Ishikawa (cell line): ENCODE data around the gene COL23A1.

ENCODE experiments used
- CEBPB ChIP-seq: IDR thresholded peaks from 2 replicates; pipeline ENCODE4 v1.6.1; 2012
- CREB1 ChIP-seq: IDR thresholded peaks from 2 replicates; pipeline ENCODE4 v1.6.1; 2012; ENCODE audit warnings: low read depth
- EGR1 ChIP-seq: IDR thresholded peaks from 2 replicates; pipeline ENCODE4 v1.6.1; 2012
- EP300 ChIP-seq: IDR thresholded peaks from 2 replicates; pipeline ENCODE4 v1.6.1; 2012; ENCODE audit warnings: borderline replicate concordance
- FOXM1 ChIP-seq: IDR thresholded peaks from 2 replicates; pipeline ENCODE4 v1.6.1; 2012; ENCODE audit warnings: low read depth, borderline replicate concordance
- MAX ChIP-seq: IDR thresholded peaks from 2 replicates; pipeline ENCODE4 v1.6.1; 2012
- NFIC ChIP-seq: IDR thresholded peaks from 2 replicates; pipeline ENCODE4 v1.6.1; 2012
- RAD21 ChIP-seq: IDR thresholded peaks from 2 replicates; pipeline ENCODE4 v1.6.1; 2012; ENCODE audit warnings: low read depth
- REST ChIP-seq: IDR thresholded peaks from 2 replicates; pipeline ENCODE4 v1.6.1; 2012; ENCODE audit warnings: low read depth, mild to moderate bottlenecking
- TAF1 ChIP-seq: IDR thresholded peaks from 2 replicates; pipeline ENCODE4 v1.6.1; 2012; ENCODE audit warnings: low read depth, mild to moderate bottlenecking
- TCF12 ChIP-seq: IDR thresholded peaks from 2 replicates; pipeline ENCODE4 v1.6.1; 2012; ENCODE audit warnings: low read depth
- TEAD4 ChIP-seq: IDR thresholded peaks from 2 replicates; pipeline ENCODE4 v1.6.1; 2012
- USF1 ChIP-seq: IDR thresholded peaks from 2 replicates; pipeline ENCODE4 v1.6.1; 2012
- YY1 ChIP-seq: IDR thresholded peaks from 2 replicates; pipeline ENCODE4 v1.6.1; 2012; ENCODE audit warnings: low read depth
- ZBTB7A ChIP-seq: IDR thresholded peaks from 2 replicates; pipeline ENCODE4 v1.6.1; 2012; ENCODE audit warnings: low read depth

Gene COL23A1

GRCh38 chr5:178340187-178340586 is 250.0 kb downstream of the COL23A1 start:
- TF ChIP-seq CEBPB = no peak
- TF ChIP-seq EP300 = no peak
- TF ChIP-seq NFIC = no peak
- TF ChIP-seq TEAD4 = no peak
- TF ChIP-seq CREB1 = no peak
- no peak for TF ChIP-seq FOXM1
- no peak for TF ChIP-seq REST
- no peak for TF ChIP-seq RAD21
- no peak for TF ChIP-seq TAF1
- no peak for TF ChIP-seq ZBTB7A
- TF ChIP-seq USF1 = no peak
- no peak for TF ChIP-seq MAX

- TF ChIP-seq RAD21 (no peak), TCF12 (no peak), TAF1 (no peak), NFIC (no peak), USF1 (no peak), CREB1 (no peak), MAX (no peak), EP300 (no peak), ZBTB7A (no peak), TEAD4 (no peak), REST (no peak), YY1 (no peak), FOXM1 (no peak)
Observed at GRCh38 chr5:178339272-178339671, 250.9 kb downstream of the COL23A1 start.

GRCh38 chr5:178338750-178339144 is 251.4 kb downstream of the COL23A1 start:
- TF ChIP-seq TEAD4 (no peak), MAX (no peak), RAD21 (no peak), EGR1 (no peak), ZBTB7A (no peak), REST (no peak), TCF12 (no peak), NFIC (no peak), TAF1 (no peak)

- TF ChIP-seq YY1 = no peak
Observed at GRCh38 chr5:178338126-178338749, 252.0 kb downstream of the COL23A1 start.

- TF ChIP-seq TEAD4 = no peak
- no peak for TF ChIP-seq CEBPB
- no peak for TF ChIP-seq EGR1
- TF ChIP-seq REST = no peak
- TF ChIP-seq RAD21 = no peak
- no peak for TF ChIP-seq YY1
- no peak for TF ChIP-seq FOXM1
- no peak for TF ChIP-seq NFIC
- TF ChIP-seq EP300 = no peak
Observed at GRCh38 chr5:178337334-178337741, 252.9 kb downstream of the COL23A1 start.
